Stimulated activated naive B cell treated with anti-CD40 and anti-IgM and Interleukin-4, amounts not matched to agents 10 μg/mL and 1 μg/mL and 100 μg/mL, for 72 hours (primary cell): ENCODE data around the gene CNIH2.

Experiments
- ATAC-seq, 2 donors: fragments of 150-1000 bp; cut with Tn5 transposase; replicated peaks; 2 replicates each; pipeline ENCODE4 v1.10.0; 2021; ENCODE audit warnings: moderate library complexity in 1 of 2
- DNase-seq: peaks from one replicate; pipeline ENCODE4 v3.0.0; 2021
- H3K27ac Mint-ChIP-seq: one replicate; pipeline ENCODE4 v1.8.0; 2022; ENCODE audit warnings: mild to moderate bottlenecking, mixed read lengths
- H3K27me3 Mint-ChIP-seq, 2 donors: one replicate each; pipeline ENCODE4 v1.8.0; 2022; ENCODE audit warnings: mixed read lengths in 2 of 2
- H3K36me3 Mint-ChIP-seq, 2 donors: one replicate each; pipeline ENCODE4 v1.8.0; 2022; ENCODE audit warnings: mixed read lengths in 2 of 2, mild to moderate bottlenecking in 1 of 2
- H3K4me1 Mint-ChIP-seq, 2 donors: one replicate each; pipeline ENCODE4 v1.8.0; 2022; ENCODE audit warnings: mixed read lengths in 2 of 2, mild to moderate bottlenecking in 1 of 2
- H3K4me3 Mint-ChIP-seq, 2 donors: one replicate each; pipeline ENCODE4 v1.8.0; 2022; ENCODE audit warnings: mild to moderate bottlenecking in 2 of 2, mixed read lengths in 2 of 2, moderate library complexity in 1 of 2
- H3K9me3 Mint-ChIP-seq, 2 donors: one replicate each; pipeline ENCODE4 v1.8.0; 2022; ENCODE audit warnings: mixed read lengths in 2 of 2, mild to moderate bottlenecking in 1 of 2

Gene CNIH2

GRCh38 chr11:66286699-66287098 is 8.7 kb downstream of the CNIH2 start:
- H3K9me3 Mint-ChIP-seq, result no peaks in the 10 kb centered on the region
- ATAC-seq (no peak), DNase-seq (no peak)
- peaks cover 35 to 62% of the 10 kb centered on the region in 2 donors for H3K4me1 Mint-ChIP-seq
- H3K27ac Mint-ChIP-seq, result peak overlapping the region; percentile 60
- H3K4me3 Mint-ChIP-seq, result no peak overlapping the region
- no peaks in the 10 kb centered on the region for H3K27me3 Mint-ChIP-seq
- peaks cover 12 to 14% of the 10 kb centered on the region in 2 donors for H3K36me3 Mint-ChIP-seq

- peaks cover 12% of the 10 kb centered on the region in 2 donors for H3K36me3 Mint-ChIP-seq
- H3K27ac Mint-ChIP-seq, result no peak overlapping the region
- H3K4me3 Mint-ChIP-seq, result peak overlapping the region; percentile 85 to 90
- ATAC-seq, result no peak
- H3K27me3 Mint-ChIP-seq, result peaks cover under 1 to 1% of the 10 kb centered on the region in 2 donors
- no peak for DNase-seq
- peaks cover 31 to 55% of the 10 kb centered on the region in 2 donors for H3K4me1 Mint-ChIP-seq
- no peaks in the 10 kb centered on the region for H3K9me3 Mint-ChIP-seq
Measured at GRCh38 chr11:66287211-66287888, 9.4 kb downstream of the CNIH2 start.

GRCh38 chr11:66287889-66288670 is 10.1 kb downstream of the CNIH2 start:
- no peak for ATAC-seq
- Mint-ChIP-seq H3K4me1 (peaks cover 30 to 48% of the 10 kb centered on the region in 2 donors), H3K27me3 (peaks cover 8 to 9% of the 10 kb centered on the region in 2 donors), H3K36me3 (peaks cover 12% of the 10 kb centered on the region in 2 donors), H3K9me3 (no peaks in the 10 kb centered on the region), H3K27ac (peak overlapping the region; percentile 95), H3K4me3 (peak overlapping the region; percentile 85 to 90)
- DNase-seq, result no peak

- H3K27ac Mint-ChIP-seq, result peak within 1 kb of the TSS; percentile 95
Measured at GRCh38 chr11:66288671-66289547, 10.9 kb downstream of the CNIH2 start, which contains the start of gene YIF1A. Gene YIF1A (minus strand): TSS chr11:66289143. CDS start chr11:66288985, 158 bp downstream.

GRCh38 chr11:66289548-66290329 is 11.8 kb downstream of the CNIH2 start:
- ATAC-seq, result peak; percentile 75 to 77
- H3K4me3 Mint-ChIP-seq, result peak overlapping the region; percentile 85 to 90
- peaks cover 4 to 8% of the 10 kb centered on the region in 2 donors for H3K36me3 Mint-ChIP-seq
- H3K9me3 Mint-ChIP-seq, result no peaks in the 10 kb centered on the region
- peaks cover 18 to 22% of the 10 kb centered on the region in 2 donors for H3K27me3 Mint-ChIP-seq
- peak; percentile 80 for DNase-seq
- peak overlapping the region; percentile 95 for H3K27ac Mint-ChIP-seq
- H3K4me1 Mint-ChIP-seq, result peaks cover 24 to 36% of the 10 kb centered on the region in 2 donors

More at GRCh38 chr11:66288671-66289547, 10.9 kb downstream of the CNIH2 start, which contains the start of gene YIF1A:
- Mint-ChIP-seq H3K4me1 (peaks cover 27 to 44% of the 10 kb centered on the region in 2 donors), H3K4me3 (peak within 1 kb of the TSS; percentile 85 to 90), H3K36me3 (peaks cover 11 to 12% of the 10 kb centered on the region in 2 donors), H3K27me3 (peaks cover 14 to 17% of the 10 kb centered on the region in 2 donors), H3K9me3 (no peaks in the 10 kb centered on the region)
- DNase-seq (peak; percentile 99), ATAC-seq (peak; percentile 95 to 96)

GRCh38 chr11:66290330-66290621 is 12.3 kb downstream of the CNIH2 start:
- ATAC-seq, result no peak
- H3K27ac Mint-ChIP-seq, result no peak overlapping the region
- H3K4me1 Mint-ChIP-seq, result peaks cover 23 to 33% of the 10 kb centered on the region in 2 donors
- H3K9me3 Mint-ChIP-seq, result no peaks in the 10 kb centered on the region
- DNase-seq, result no peak
- H3K36me3 Mint-ChIP-seq, result peaks cover 4 to 6% of the 10 kb centered on the region in 2 donors
- peak overlapping the region; percentile 85 to 90 for H3K4me3 Mint-ChIP-seq
- peaks cover 18 to 22% of the 10 kb centered on the region in 2 donors for H3K27me3 Mint-ChIP-seq

- DNase-seq (no peak), ATAC-seq (no peak)
- H3K36me3 Mint-ChIP-seq, result peaks cover 4% of the 10 kb centered on the region in 2 donors
- H3K27me3 Mint-ChIP-seq, result peaks cover 21 to 24% of the 10 kb centered on the region in 2 donors
- H3K4me1 Mint-ChIP-seq, result peaks cover 22 to 31% of the 10 kb centered on the region in 2 donors
- peak overlapping the region; percentile 36 to 52 for H3K4me3 Mint-ChIP-seq
- H3K27ac Mint-ChIP-seq, result no peak overlapping the region
- no peaks in the 10 kb centered on the region for H3K9me3 Mint-ChIP-seq
Measured at GRCh38 chr11:66291303-66291705, 13.3 kb downstream of the CNIH2 start.

GRCh38 chr11:66291706-66292542 is 13.9 kb downstream of the CNIH2 start, which contains the start of gene TMEM151A:
Gene TMEM151A (plus strand): TSS chr11:66291894. CDS start chr11:66292014, 120 bp downstream.
- H3K27me3 Mint-ChIP-seq, result peaks cover 22 to 27% of the 10 kb centered on the region in 2 donors
- peaks cover 19 to 26% of the 10 kb centered on the region in 2 donors for H3K4me1 Mint-ChIP-seq
- ATAC-seq (no peak), DNase-seq (no peak)
- peak within 1 kb of the TSS; percentile 36 to 52 for H3K4me3 Mint-ChIP-seq
- no peak within 1 kb of the TSS for H3K27ac Mint-ChIP-seq
- H3K36me3 Mint-ChIP-seq, result peaks cover 0 to 2% of the 10 kb centered on the region in 2 donors
- H3K9me3 Mint-ChIP-seq, result no peaks in the 10 kb centered on the region

- Mint-ChIP-seq H3K36me3 (no peaks in the 10 kb centered on the region), H3K27me3 (peaks cover 22 to 27% of the 10 kb centered on the region in 2 donors), H3K4me1 (peaks cover 16 to 20% of the 10 kb centered on the region in 2 donors), H3K27ac (no peak overlapping the region), H3K9me3 (no peaks in the 10 kb centered on the region), H3K4me3 (peak overlapping the region; percentile 0 to 5)
- DNase-seq (no peak), ATAC-seq (no peak)
Measured at GRCh38 chr11:66292543-66293332, 14.8 kb downstream of the CNIH2 start.

- H3K4me3 Mint-ChIP-seq, result peak overlapping the region in 1 of 2 donors; percentile 33
- H3K36me3 Mint-ChIP-seq, result no peaks in the 10 kb centered on the region
- ATAC-seq (no peak), DNase-seq (no peak)
- peaks cover 22 to 27% of the 10 kb centered on the region in 2 donors for H3K27me3 Mint-ChIP-seq
- H3K9me3 Mint-ChIP-seq, result no peaks in the 10 kb centered on the region
- H3K4me1 Mint-ChIP-seq, result peaks cover 13 to 14% of the 10 kb centered on the region in 2 donors
- no peak overlapping the region for H3K27ac Mint-ChIP-seq
Measured at GRCh38 chr11:66293352-66293751, 15.4 kb downstream of the CNIH2 start.

GRCh38 chr11:66293777-66294625 is 16.0 kb downstream of the CNIH2 start:
- DNase-seq (no peak), ATAC-seq (no peak)
- no peaks in the 10 kb centered on the region for H3K36me3 Mint-ChIP-seq
- no peak overlapping the region for H3K4me3 Mint-ChIP-seq
- H3K27me3 Mint-ChIP-seq, result peaks cover 22 to 27% of the 10 kb centered on the region in 2 donors
- H3K4me1 Mint-ChIP-seq, result peaks cover 13 to 14% of the 10 kb centered on the region in 2 donors
- no peaks in the 10 kb centered on the region for H3K9me3 Mint-ChIP-seq
- H3K27ac Mint-ChIP-seq, result no peak overlapping the region
